B cell (primary cell): ENCODE results near the gene KLHL30. TPM values are rescaled to one million over a fixed set of nuclear protein-coding genes. Genes with fewer than 3 reads are reported as not detected.
"Not testable (repeated sequence)": the region's sequence is repeated elsewhere in the genome, so short reads cannot be mapped to it uniquely, and the experiment has no call there.

Experiments
- ATAC-seq: fragments of 200-7000 bp; cut with Tn5 transposase; one replicate; pipeline ENCODE4 v1.10.0; 2021; ENCODE audit warnings: low read depth, mild to moderate bottlenecking, moderate number of reproducible peaks, moderate library complexity
- CTCF ChIA-PET: fragments of 350-600 bp; sonication (Branson Sonifier 250); formaldehyde crosslinking; loops from one replicate; lab custom pipeline; 2021; ENCODE audit warnings: antibody characterized with exemption, inconsistent platforms; lab: Charles Lee
- POLR2A ChIA-PET: fragments of 350-600 bp; sonication (Branson Sonifier 250); formaldehyde crosslinking; loops from one replicate; lab custom pipeline; 2021; ENCODE audit warnings: antibody characterized with exemption; lab: Charles Lee
- DNase-seq: peaks from one replicate; pipeline ENCODE4 v3.0.0; 2013
- H2AFZ ChIP-seq: 2 replicates; pipeline ENCODE4 v1.6.1; 2012; ENCODE audit warnings: mild to moderate bottlenecking, low read depth, low read length; ENCODE audit not compliant: insufficient read depth, poor library complexity, severe bottlenecking
- H3K27ac ChIP-seq, 2 donors: 1 replicate in 1 of 2; 2 replicates in 1 of 2; pipeline ENCODE4 v1.5.1; 2012 to 2013; ENCODE audit warnings: low read length in 2 of 2, mild to moderate bottlenecking in 2 of 2, moderate library complexity in 1 of 2
- H3K27me3 ChIP-seq, 4 experiments: fragments of 200-600 bp in 1 of 4; sonication (generic) in 1 of 4; replicated peaks in 1 of 4; 1 replicate in 2 of 4; 2 replicates in 2 of 4; pipeline versions ENCODE4 v1.6.1 to v1.7.0; 2013 to 2016; ENCODE audit warnings: low read length in 3 of 4, mild to moderate bottlenecking in 2 of 4, mixed read lengths in 1 of 4, moderate library complexity in 1 of 4; ENCODE audit not compliant: insufficient read depth in 4 of 4, control insufficient read depth in 3 of 4; ENCODE audit errors: control extremely low read depth in 1 of 4
- H3K36me3 ChIP-seq, 2 experiments: replicated peaks in 1 of 2; 1 replicate in 1 of 2; 2 replicates in 1 of 2; pipeline versions ENCODE4 v1.6.1 to v1.7.1; 2013; ENCODE audit warnings: low read length in 1 of 2; ENCODE audit not compliant: insufficient read depth in 2 of 2, control insufficient read depth in 1 of 2; ENCODE audit errors: control extremely low read depth in 1 of 2, extremely low read depth in 1 of 2
- H3K4me1 ChIP-seq, 2 donors: fragments of 200-600 bp in 1 of 2; sonication (generic) in 1 of 2; 1 replicate in 1 of 2; 2 replicates in 1 of 2; pipeline versions ENCODE4 v1.5.1 to v1.6.1; 2013 to 2017; ENCODE audit warnings: low read length in 2 of 2; ENCODE audit not compliant: control insufficient read depth in 2 of 2, insufficient read depth in 2 of 2
- H3K4me2 ChIP-seq: replicated peaks from 2 replicates; pipeline ENCODE3; 2012; ENCODE audit warnings: mild to moderate bottlenecking, low read depth, low read length; ENCODE audit not compliant: poor library complexity, severe bottlenecking
- H3K4me3 ChIP-seq, 5 experiments: fragments of 200-600 bp in 1 of 5; sonication (generic) in 1 of 5; 1 replicate in 3 of 5; 2 replicates in 2 of 5; pipeline versions ENCODE4 v1.5.1 to v1.7.0; 2011 to 2016; ENCODE audit warnings: low read length in 4 of 5, mild to moderate bottlenecking in 4 of 5, low read depth in 2 of 5, control low read depth in 1 of 5, moderate library complexity in 1 of 5; ENCODE audit not compliant: insufficient read depth in 1 of 5; ENCODE audit errors: control extremely low read depth in 1 of 5, extremely low read depth in 1 of 5
- H3K79me2 ChIP-seq: fragments of 200-600 bp; sonication (generic); one replicate; pipeline ENCODE4 v1.6.0; 2016; ENCODE audit warnings: low read length; ENCODE audit not compliant: control insufficient read depth, insufficient read depth
- H3K9ac ChIP-seq: fragments of 200-600 bp; sonication (generic); 2 replicates; pipeline ENCODE4 v1.6.1; 2017; ENCODE audit warnings: mild to moderate bottlenecking, low read length, moderate library complexity
- H3K9me3 ChIP-seq, 3 donors: one replicate each; pipeline versions ENCODE4 v1.6.1 to v1.7.1; 2013; ENCODE audit warnings: low read length in 2 of 3; ENCODE audit not compliant: control insufficient read depth in 2 of 3, insufficient read depth in 1 of 3; ENCODE audit errors: control extremely low read depth in 1 of 3
- H4K20me1 ChIP-seq: 2 replicates; pipeline ENCODE4 v1.6.0; 2012; ENCODE audit warnings: mild to moderate bottlenecking, low read length; ENCODE audit not compliant: insufficient read depth, control insufficient read depth, poor library complexity, severe bottlenecking
- H3K27ac Mint-ChIP-seq: one replicate; pipeline ENCODE4 v1.8.0; 2021; ENCODE audit warnings: mixed read lengths
- H3K27me3 Mint-ChIP-seq: one replicate; pipeline ENCODE4 v1.8.0; 2021; ENCODE audit warnings: mixed read lengths
- H3K4me1 Mint-ChIP-seq: one replicate; pipeline ENCODE4 v1.8.0; 2021; ENCODE audit warnings: mixed read lengths
- H3K4me3 Mint-ChIP-seq: one replicate; pipeline ENCODE4 v1.8.0; 2021; ENCODE audit warnings: mixed read lengths
- H3K9me3 Mint-ChIP-seq: one replicate; pipeline ENCODE4 v1.8.0; 2022; ENCODE audit warnings: mixed read lengths; ENCODE audit not compliant: insufficient read depth
- CTCF ChIP-seq: fragments of 200-600 bp; IDR thresholded peaks from one replicate; pipeline ENCODE4 v1.8.0; 2022; ENCODE audit warnings: antibody characterized with exemption, mild to moderate bottlenecking
- EZH2 ChIP-seq: IDR thresholded peaks from 2 replicates; pipeline ENCODE4 v1.6.1; 2012; ENCODE audit warnings: borderline replicate concordance, low read depth, mild to moderate bottlenecking, moderate library complexity, low read length; ENCODE audit not compliant: insufficient read depth, poor library complexity, severe bottlenecking
- WGBS: methylation state at CpG from one replicate; pipeline ENCODE4 v1.1.5; 2013; ENCODE audit warnings: missing lambda C conversion rate; ENCODE audit not compliant: insufficient coverage; 5-methylcytosine and 5-hydroxymethylcytosine counted together
- intact Hi-C: fragments of 100-400 bp; cut with micrococcal nuclease; formaldehyde crosslinking; loops from one replicate; pipeline ENCODE4 v1.10.0; 2022
- polyA plus RNA-seq: library from polyadenylated mRNA; depleted of rRNA; stranded (reverse); fragments of >200 nt; gene quantifications from 2 replicates; pipeline ENCODE4 v1.2.3, GENCODE V29; 2012
- total RNA-seq, 2 donors: library from RNA; stranded (reverse); fragments of 120-200 nt in 1 of 2; gene quantifications; 1 replicate in 1 of 2; 2 replicates in 1 of 2; pipeline versions ENCODE4 v1.2.3 to v1.2.4, GENCODE V29; 2013 to 2022

KLHL30 gene
- total and polyA plus RNA-seq, 2 donors (not counting 1 experiment from before 2014, with no cell fraction given), result not detected

- H3K9ac ChIP-seq, result no peak overlapping the region
- DNase-seq (no peak), ATAC-seq (no peak)
- TF ChIP-seq CTCF (no peak), EZH2 (no peak)
- H4K20me1 ChIP-seq, result no peaks in the 10 kb centered on the region
- no peaks in the 10 kb centered on the region for H3K36me3 ChIP-seq
- peaks cover 3 to 4% of the 10 kb centered on the region in 2 donors for H3K4me1 ChIP-seq
- ChIA-PET CTCF (no interaction called here), POLR2A (no interaction called here)
- H3K4me1 Mint-ChIP-seq, result peaks cover 2% of the 10 kb centered on the region
- no peak overlapping the region for H3K27ac Mint-ChIP-seq
- no peak overlapping the region for H3K4me3 Mint-ChIP-seq
- H3K79me2 ChIP-seq, result no peaks in the 10 kb centered on the region
- peaks cover 2 to 6% (median 3%) of the 10 kb centered on the region in 3 donors for H3K9me3 ChIP-seq
- no peak overlapping the region for H3K27ac ChIP-seq
- peaks cover 6% of the 10 kb centered on the region for H3K9me3 Mint-ChIP-seq
- H3K4me2 ChIP-seq, result no peak overlapping the region
- whole genome bisulfite sequencing, result 50% methylated on average over 16 of the region's 16 CpGs
- H2AFZ ChIP-seq, result no peak overlapping the region
- intact Hi-C loops, result no loop called here
- H3K27me3 ChIP-seq, result peaks cover 0 to 8% (median 0%) of the 10 kb centered on the region in 4 experiments
- H3K4me3 ChIP-seq, result no peak overlapping the region
- H3K27me3 Mint-ChIP-seq, result peaks cover 6% of the 10 kb centered on the region
These were observed 24.1 kb upstream of the KLHL30 start for GRCh38 chr2:238114331-238114841.

DNA sequence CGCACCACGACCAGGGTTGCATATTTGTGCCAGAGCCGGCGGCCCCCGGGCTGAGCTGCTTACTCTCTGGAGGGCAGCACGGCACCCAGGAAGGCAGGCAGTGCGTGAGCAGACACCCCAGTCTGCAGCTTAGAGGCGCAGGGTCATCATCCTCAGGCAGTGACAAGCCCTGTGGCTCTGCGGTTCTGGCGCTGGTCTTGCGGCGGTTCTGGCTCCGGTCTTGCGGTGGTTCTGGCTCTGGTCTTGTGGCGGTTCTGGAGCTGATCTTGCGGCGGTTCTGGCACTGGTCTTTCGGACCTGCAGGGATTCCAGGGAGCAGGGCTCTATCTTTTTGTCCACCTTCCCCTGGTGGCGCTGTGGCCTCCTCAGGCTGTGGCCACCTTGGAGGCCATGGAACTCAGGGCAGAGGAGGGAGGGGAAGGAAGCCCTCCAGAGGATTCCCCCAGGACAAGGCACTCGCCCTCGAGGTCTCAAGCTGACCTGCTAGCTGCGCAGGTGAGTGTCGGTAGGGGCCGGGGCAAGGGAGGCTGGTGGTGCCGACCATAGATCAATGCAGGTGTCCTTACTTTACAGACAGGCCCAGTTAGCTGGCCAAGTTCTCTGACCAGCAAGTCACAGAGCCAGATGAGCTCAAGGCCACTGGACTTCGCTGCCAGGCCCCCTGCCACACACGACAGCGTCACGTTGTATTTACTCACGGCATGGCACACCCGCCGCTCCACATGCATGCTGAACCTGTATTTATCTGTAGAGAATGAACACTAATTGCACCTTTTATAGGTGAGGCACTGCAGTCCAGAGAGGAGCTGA lies 23.4 kb upstream of the KLHL30 start:
- DNase-seq (no peak), ATAC-seq (no peak)
- Histone ChIP-seq H4K20me1 (no peaks in the 10 kb centered on the region), H3K4me2 (no peak overlapping the region), H3K27me3 (peaks cover 0 to 8% (median 0%) of the 10 kb centered on the region in 4 experiments), H2AFZ (no peak overlapping the region), H3K79me2 (no peaks in the 10 kb centered on the region), H3K9ac (no peak overlapping the region), H3K4me3 (no peak overlapping the region), H3K27ac (no peak overlapping the region), H3K9me3 (peaks cover 2 to 6% (median 3%) of the 10 kb centered on the region in 3 donors), H3K4me1 (peaks cover 2 to 6% of the 10 kb centered on the region in 2 donors), H3K36me3 (no peaks in the 10 kb centered on the region)
- no peak for TF ChIP-seq EZH2
- no peak for TF ChIP-seq CTCF
- ChIA-PET CTCF (no interaction called here), POLR2A (no interaction called here)
- intact Hi-C loops, result no loop called here
- Mint-ChIP-seq H3K27me3 (peaks cover 6% of the 10 kb centered on the region), H3K4me1 (peaks cover 4% of the 10 kb centered on the region), H3K9me3 (peaks cover 6% of the 10 kb centered on the region), H3K4me3 (no peak overlapping the region), H3K27ac (no peak overlapping the region)
- 87% methylated on average over 31 of the region's 32 CpGs for WGBS

- H3K4me1 ChIP-seq, ATAC-seq, H4K20me1 ChIP-seq, H2AFZ ChIP-seq, POLR2A ChIA-PET, H3K4me3 Mint-ChIP-seq, intact Hi-C loops, H3K4me1 Mint-ChIP-seq, H3K27ac Mint-ChIP-seq, H3K27ac ChIP-seq, DNase-seq, H3K27me3 ChIP-seq, H3K36me3 ChIP-seq, H3K9me3 Mint-ChIP-seq, H3K4me2 ChIP-seq, H3K9ac ChIP-seq, H3K27me3 Mint-ChIP-seq, H3K9me3 ChIP-seq, CTCF ChIA-PET, H3K79me2 ChIP-seq, H3K4me3 ChIP-seq: not testable (repeated sequence)
- WGBS, result 98% methylated on average over 11 of the region's 12 CpGs
These were observed 22.8 kb upstream of the KLHL30 start for GRCh38 chr2:238115709-238116108.
